Endothelial cell of umbilical vein (primary cell): Measurements from ENCODE around the gene LRRC4B.

Experiments used
- FOS ChIP-seq: IDR thresholded peaks from 2 replicates; pipeline ENCODE4 v1.6.1; 2011; ENCODE audit warnings: mild to moderate bottlenecking, low read length, moderate library complexity, borderline replicate concordance; ENCODE audit not compliant: insufficient read depth
- POLR2A ChIP-seq: IDR thresholded peaks from 2 replicates; pipeline ENCODE4 v1.6.1; 2012; ENCODE audit warnings: low read depth, mild to moderate bottlenecking, control low read depth, low read length
- POLR2AphosphoS5 ChIP-seq: IDR thresholded peaks from 2 replicates; pipeline ENCODE4 v1.6.1; 2012; ENCODE audit warnings: low read depth, mild to moderate bottlenecking, control low read depth, low read length, moderate library complexity; ENCODE audit not compliant: insufficient read depth
- TF ChIP-seq, protein P1 (sequence below), 2 donors: IDR thresholded peaks; 1 replicate in 1 of 2; 2 replicates in 1 of 2; pipeline ENCODE4 v1.5.1; 2011; ENCODE audit warnings: low read length in 2 of 2, mild to moderate bottlenecking in 2 of 2, moderate library complexity in 2 of 2, control low read depth in 1 of 2, inconsistent platforms in 1 of 2, low read depth in 1 of 2; ENCODE audit not compliant: insufficient read depth in 1 of 2; ENCODE audit errors: extremely low read depth in 1 of 2
- TF ChIP-seq, protein P2 (sequence below): IDR thresholded peaks from 2 replicates; pipeline ENCODE4 v1.6.1; 2011; ENCODE audit not compliant: insufficient read depth, insufficient read length

DNA sequence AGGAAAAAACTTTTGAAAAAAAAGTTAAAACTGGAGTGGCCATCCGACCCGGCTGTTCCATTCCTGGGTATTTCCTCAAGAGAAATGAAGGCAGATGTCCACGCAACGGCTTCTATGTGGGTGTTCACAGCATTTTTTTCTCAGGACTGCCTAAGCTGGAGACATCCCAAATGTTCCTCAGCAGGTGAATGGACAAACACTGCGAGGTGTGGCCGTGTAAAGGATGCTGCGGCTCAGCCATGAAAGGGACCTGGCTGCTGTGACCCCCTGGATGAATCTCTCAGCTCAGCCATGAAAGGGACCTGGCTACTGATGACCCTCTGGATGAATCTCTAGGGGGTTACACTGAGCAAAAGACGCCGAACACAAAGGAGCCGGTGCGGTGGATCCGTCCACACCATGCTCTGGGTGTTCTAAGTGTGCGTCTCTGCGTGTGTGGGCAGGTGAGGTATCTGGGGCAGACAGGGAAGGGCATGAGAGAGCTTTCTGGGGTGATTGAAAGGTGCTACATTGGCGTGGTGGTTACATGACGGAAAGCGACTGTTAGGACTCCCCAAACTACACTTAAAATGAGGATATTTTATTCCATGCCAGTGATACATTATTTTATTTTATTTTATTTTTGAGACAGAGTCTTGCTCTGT is 47.3 kb downstream of the LRRC4B start:
- TF ChIP-seq POLR2A (no peak), POLR2AphosphoS5 (no peak), FOS (no peak)
- TF ChIP-seq, protein P1, sequence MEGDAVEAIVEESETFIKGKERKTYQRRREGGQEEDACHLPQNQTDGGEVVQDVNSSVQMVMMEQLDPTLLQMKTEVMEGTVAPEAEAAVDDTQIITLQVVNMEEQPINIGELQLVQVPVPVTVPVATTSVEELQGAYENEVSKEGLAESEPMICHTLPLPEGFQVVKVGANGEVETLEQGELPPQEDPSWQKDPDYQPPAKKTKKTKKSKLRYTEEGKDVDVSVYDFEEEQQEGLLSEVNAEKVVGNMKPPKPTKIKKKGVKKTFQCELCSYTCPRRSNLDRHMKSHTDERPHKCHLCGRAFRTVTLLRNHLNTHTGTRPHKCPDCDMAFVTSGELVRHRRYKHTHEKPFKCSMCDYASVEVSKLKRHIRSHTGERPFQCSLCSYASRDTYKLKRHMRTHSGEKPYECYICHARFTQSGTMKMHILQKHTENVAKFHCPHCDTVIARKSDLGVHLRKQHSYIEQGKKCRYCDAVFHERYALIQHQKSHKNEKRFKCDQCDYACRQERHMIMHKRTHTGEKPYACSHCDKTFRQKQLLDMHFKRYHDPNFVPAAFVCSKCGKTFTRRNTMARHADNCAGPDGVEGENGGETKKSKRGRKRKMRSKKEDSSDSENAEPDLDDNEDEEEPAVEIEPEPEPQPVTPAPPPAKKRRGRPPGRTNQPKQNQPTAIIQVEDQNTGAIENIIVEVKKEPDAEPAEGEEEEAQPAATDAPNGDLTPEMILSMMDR (IDR thresholded peaks at IDR 0.05; ENCODE audit: extremely low read depth in 1 of 2, insufficient read depth in 1 of 2, low read depth in 1 of 2, low read length in 2 of 2): no peak
- TF ChIP-seq, protein P2, sequence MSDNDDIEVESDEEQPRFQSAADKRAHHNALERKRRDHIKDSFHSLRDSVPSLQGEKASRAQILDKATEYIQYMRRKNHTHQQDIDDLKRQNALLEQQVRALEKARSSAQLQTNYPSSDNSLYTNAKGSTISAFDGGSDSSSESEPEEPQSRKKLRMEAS: no peak
